AG04450 (cell line): ENCODE data around the gene NPC1. TPM values are rescaled to one million over a fixed set of nuclear protein-coding genes. Genes with fewer than 3 reads are reported as not detected.

Source experiments
- CTCF ChIA-PET: fragments of 300-600, 350-600 bp; formaldehyde crosslinking; extraction: SDS; loops from one replicate; lab custom pipeline; 2022; ENCODE audit warnings: antibody characterized with exemption, inconsistent platforms; lab: Charles Lee
- POLR2A ChIA-PET: fragments of 350-600 bp; formaldehyde crosslinking; extraction: SDS; loops from one replicate; lab custom pipeline; 2021; ENCODE audit warnings: antibody characterized with exemption, inconsistent platforms; lab: Yijun Ruan, JAX
- DNase-seq: peaks from one replicate; pipeline ENCODE4 v3.0.0-alpha.2; 2011; ENCODE audit warnings: low read depth, low spot score
- H3K27ac ChIP-seq: one replicate; pipeline ENCODE4 v1.5.1; 2012; ENCODE audit warnings: low read depth, low read length, control low read depth
- H3K27me3 ChIP-seq: one replicate; pipeline ENCODE4 v1.6.0; 2012; ENCODE audit warnings: low read length; ENCODE audit not compliant: control insufficient read depth, insufficient read depth
- H3K4me3 ChIP-seq: 2 replicates; pipeline ENCODE4 v1.5.1; 2011; ENCODE audit warnings: mild to moderate bottlenecking, low read depth, low read length, control low read depth
- H3K9me3 ChIP-seq: 2 replicates; pipeline ENCODE4 v1.5.1; 2012; ENCODE audit warnings: low read length; ENCODE audit not compliant: control insufficient read depth, insufficient read depth
- CTCF ChIP-seq: IDR thresholded peaks from 2 replicates; pipeline ENCODE4 v1.5.1; 2011; ENCODE audit warnings: low read depth, low read length, control low read depth, inconsistent platforms
- polyA plus RNA-seq: library from polyadenylated mRNA; depleted of rRNA; stranded (reverse); fragments of >200 nt; gene quantifications from 2 replicates; pipeline ENCODE4 v1.2.3, GENCODE V29; 2011

Gene NPC1
- polyA plus RNA-seq, 1 experiment: 10.8 TPM

- no peak for TF ChIP-seq CTCF
- ChIA-PET CTCF (interaction anchor here (0.8 to 1.5 kb wide), 2 partner anchors 17 to 170 kb away, joined by 3 to 6 read pairs; no protein-coding TSS in a partner anchor), POLR2A (no interaction called here)
- no peak for DNase-seq
- H3K27me3 ChIP-seq: no peaks in the 10 kb centered on the region
- no peak overlapping the region for H3K4me3 ChIP-seq
- no peak overlapping the region for H3K27ac ChIP-seq
- no peaks in the 10 kb centered on the region; the same call in 1 of the 2 replicates for H3K9me3 ChIP-seq
Observed at GRCh38 chr18:23532848-23533247, 53.5 kb downstream of the NPC1 start.

DNA sequence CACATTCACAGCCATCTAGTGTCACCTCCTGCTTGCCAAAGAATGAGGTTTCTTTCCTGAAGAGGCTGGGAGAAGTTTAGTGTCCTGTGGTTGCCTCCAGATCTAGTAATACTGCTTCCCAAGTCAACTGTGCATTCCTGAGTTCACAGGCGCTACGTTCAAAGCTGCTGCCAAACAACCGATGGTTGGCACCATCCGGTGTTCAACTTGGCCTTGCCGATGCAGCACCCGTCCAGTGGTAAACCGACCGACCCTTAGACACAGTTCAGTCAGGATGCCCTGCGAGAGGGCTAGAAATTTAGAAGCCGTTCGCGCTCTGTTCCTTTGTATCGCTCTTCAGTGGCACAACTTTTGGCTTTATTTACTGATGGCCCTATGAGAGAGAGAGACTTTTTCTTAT lies 54.4 kb downstream of the NPC1 start:
- DNase-seq: no peak
- ChIA-PET POLR2A (no interaction called here), CTCF (interaction anchor here (1.5 to 1.7 kb wide), 2 partner anchors 16 to 171 kb away, joined by 6 read pairs; no protein-coding TSS in a partner anchor)
- Histone ChIP-seq H3K9me3 (no peaks in the 10 kb centered on the region; the same call in 1 of the 2 replicates), H3K27ac (no peak overlapping the region), H3K27me3 (no peaks in the 10 kb centered on the region), H3K4me3 (no peak overlapping the region)
- no peak for TF ChIP-seq CTCF

DNA sequence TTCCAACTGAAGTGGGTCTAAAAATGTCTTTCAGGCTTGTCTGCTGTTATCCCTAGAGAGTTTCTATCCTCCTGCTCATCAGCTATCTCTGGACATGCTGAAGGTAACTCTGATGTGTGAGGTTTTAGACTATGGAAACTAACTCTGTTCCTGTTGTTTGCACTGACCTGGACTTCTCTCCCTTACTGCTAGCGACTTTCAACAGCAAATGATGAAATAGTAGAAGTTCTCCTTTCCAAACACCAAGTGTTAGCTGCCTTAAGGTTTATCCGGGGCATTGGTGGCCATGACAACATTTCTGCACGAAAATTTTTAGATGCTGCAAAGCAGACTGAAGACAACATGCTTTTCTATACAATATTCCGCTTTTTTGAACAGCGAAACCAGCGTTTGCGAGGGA lies 56.1 kb downstream of the NPC1 start:
- Histone ChIP-seq H3K9me3 (no peaks in the 10 kb centered on the region; the same call in 1 of the 2 replicates), H3K4me3 (no peak overlapping the region), H3K27me3 (no peaks in the 10 kb centered on the region), H3K27ac (no peak overlapping the region)
- ChIA-PET CTCF (interaction anchor here (0.8 kb wide), 1 partner anchor 14 kb away, joined by 7 read pairs; no protein-coding TSS in a partner anchor), POLR2A (no interaction called here)
- no peak for DNase-seq
- no peak for TF ChIP-seq CTCF

DNA sequence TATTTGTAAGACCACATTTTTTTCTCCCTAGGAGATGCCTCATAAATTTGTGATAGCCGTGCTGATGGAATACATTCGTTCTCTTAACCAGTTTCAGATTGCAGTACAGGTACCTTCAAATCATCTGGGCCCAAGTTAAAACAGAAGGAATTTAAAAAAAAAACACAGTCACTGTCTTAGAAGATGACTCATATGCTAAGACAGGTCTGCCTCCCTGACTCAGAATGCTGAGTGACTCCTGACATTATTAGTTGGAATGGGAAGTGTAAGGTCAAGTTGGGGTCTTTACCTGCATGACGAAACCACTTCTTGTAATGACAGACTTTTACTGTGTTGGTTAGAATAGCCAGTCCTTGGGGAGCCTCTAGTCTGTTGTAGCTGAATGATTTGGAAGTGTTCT lies 56.7 kb downstream of the NPC1 start:
- no peak overlapping the region for H3K27ac ChIP-seq
- DNase-seq: no peak
- POLR2A ChIA-PET: no interaction called here
- H3K9me3 ChIP-seq: no peaks in the 10 kb centered on the region; the same call in 1 of the 2 replicates
- H3K4me3 ChIP-seq: no peak overlapping the region
- CTCF ChIA-PET: interaction anchor here (0.8 kb wide), 1 partner anchor 14 kb away, joined by 7 read pairs; no protein-coding TSS in a partner anchor
- no peaks in the 10 kb centered on the region for H3K27me3 ChIP-seq
- no peak for TF ChIP-seq CTCF

- no peaks in the 10 kb centered on the region for H3K27me3 ChIP-seq
- H3K27ac ChIP-seq: no peak overlapping the region
- no peak for TF ChIP-seq CTCF
- DNase-seq: no peak
- H3K4me3 ChIP-seq: no peak overlapping the region
- CTCF ChIA-PET: interaction anchor here (4.4 kb wide), 1 partner anchor 13 kb away, joined by 28 read pairs; no protein-coding TSS in a partner anchor
- POLR2A ChIA-PET: interaction anchor here (0.7 kb wide), 1 partner anchor 87 kb away, joined by 3 read pairs; no protein-coding TSS in a partner anchor
- no peaks in the 10 kb centered on the region for H3K9me3 ChIP-seq
Observed at GRCh38 chr18:23528580-23529472, 57.5 kb downstream of the NPC1 start.
